ENCODE measurements around the gene VPS50.

VPS50 gene

GRCh38 chr7:93231799-93232672, at the start of gene VPS50:
VPS50 (plus strand) TSS chr7:93232366; CDS start chr7:93232468, 102 bp downstream.
- DNase-seq (ENCODE audit: low read depth, low spot score) = peak; percentile 88

- no peak for DNase-seq (ENCODE audit: low read depth, low spot score)
Observed at GRCh38 chr7:93185303-93186027, 46.7 kb upstream of the VPS50 start.

GRCh38 chr7:93188870-93189634, 43.1 kb upstream of the VPS50 start:
- no peak for DNase-seq (ENCODE audit: low read depth, low spot score)

- no peak for DNase-seq (ENCODE audit: low read depth, low spot score)
Observed at GRCh38 chr7:93194386-93194785, 37.8 kb upstream of the VPS50 start.

- DNase-seq (ENCODE audit: low read depth, low spot score) = no peak
Observed at GRCh38 chr7:93196336-93196735, 35.8 kb upstream of the VPS50 start.

- no peak for DNase-seq (ENCODE audit: low read depth, low spot score)
Observed at GRCh38 chr7:93198472-93198871, 33.7 kb upstream of the VPS50 start.

- DNase-seq (ENCODE audit: low read depth, low spot score) = no peak
Observed at GRCh38 chr7:93202594-93203250, 29.4 kb upstream of the VPS50 start.

GRCh38 chr7:93203496-93203895, 28.7 kb upstream of the VPS50 start:
- no peak for DNase-seq (ENCODE audit: low read depth, low spot score)

- no peak for DNase-seq (ENCODE audit: low read depth, low spot score)
Observed at GRCh38 chr7:93205046-93205445, 27.1 kb upstream of the VPS50 start.

GRCh38 chr7:93211228-93211818, 20.8 kb upstream of the VPS50 start:
- DNase-seq (ENCODE audit: low read depth, low spot score) = no peak

- DNase-seq (ENCODE audit: low read depth, low spot score) = no peak
Observed at GRCh38 chr7:93212881-93213280, 19.3 kb upstream of the VPS50 start.

- no peak for DNase-seq (ENCODE audit: low read depth, low spot score)
Observed at GRCh38 chr7:93218997-93219827, 13.0 kb upstream of the VPS50 start.

GRCh38 chr7:93219868-93220267, 12.3 kb upstream of the VPS50 start:
- no peak for DNase-seq (ENCODE audit: low read depth, low spot score)

GRCh38 chr7:93226310-93226709, 5.9 kb upstream of the VPS50 start, which contains the start of gene HEPACAM2:
HEPACAM2 (minus strand) TSS chr7:93226469.
- no peak for DNase-seq (ENCODE audit: low read depth, low spot score)

GRCh38 chr7:93228302-93228701, 3.9 kb upstream of the VPS50 start:
- no peak for DNase-seq (ENCODE audit: low read depth, low spot score)

GRCh38 chr7:93231259-93231658, 907 bp upstream of the VPS50 start:
- no peak for DNase-seq (ENCODE audit: low read depth, low spot score)

- DNase-seq (ENCODE audit: low read depth, low spot score) = no peak
Observed at GRCh38 chr7:93232673-93233018, 480 bp downstream of the VPS50 start.

- no peak for DNase-seq (ENCODE audit: low read depth, low spot score)
Observed at GRCh38 chr7:93235541-93235940, 3.4 kb downstream of the VPS50 start.

GRCh38 chr7:93238131-93238530, 6.0 kb downstream of the VPS50 start:
- DNase-seq (ENCODE audit: low read depth, low spot score) = no peak

- no peak for DNase-seq (ENCODE audit: low read depth, low spot score)
Observed at GRCh38 chr7:93238748-93239147, 6.6 kb downstream of the VPS50 start.

All from brain pericyte (primary cell).